Neural progenitor cell (in vitro differentiated cells): Measurements from ENCODE around the gene ALK. TPM values are rescaled to one million over a fixed set of nuclear protein-coding genes. Genes with fewer than 3 reads are reported as not detected.

ENCODE experiments used
- DNase-seq: peaks from one replicate; pipeline ENCODE4 v3.0.0-alpha.2; 2016; ENCODE audit warnings: low spot score
- H2AFZ ChIP-seq: fragments of 200-600 bp; sonication (generic); replicated peaks from 2 replicates; pipeline ENCODE4 v1.6.1; 2016; ENCODE audit warnings: antibody characterized with exemption
- H3F3A ChIP-seq: fragments of 200-600 bp; sonication (generic); 2 replicates; pipeline ENCODE4 v1.6.1; 2016; ENCODE audit warnings: antibody characterized with exemption, low read depth
- H3K27ac ChIP-seq: fragments of 200-600 bp; sonication (generic); 2 replicates; pipeline ENCODE4 v1.5.1; 2016; ENCODE audit warnings: mild to moderate bottlenecking
- H3K27me3 ChIP-seq: fragments of 200-600 bp; sonication (generic); 2 replicates; pipeline ENCODE4 v1.6.1; 2016; ENCODE audit warnings: mild to moderate bottlenecking, moderate library complexity
- H3K36me3 ChIP-seq: fragments of 200-600 bp; sonication (generic); 2 replicates; pipeline ENCODE4 v1.5.1; 2016
- H3K4me1 ChIP-seq: fragments of 200-600 bp; sonication (generic); 2 replicates; pipeline ENCODE4 v1.6.1; 2016; ENCODE audit warnings: mixed run types
- H3K4me2 ChIP-seq: fragments of 200-600 bp; sonication (generic); 2 replicates; pipeline ENCODE4 v1.6.1; 2016
- H3K4me3 ChIP-seq: fragments of 200-600 bp; sonication (generic); 2 replicates; pipeline ENCODE4 v1.5.1; 2016
- H3K79me2 ChIP-seq: fragments of 200-600 bp; sonication (generic); 2 replicates; pipeline ENCODE4 v1.6.1; 2016; ENCODE audit warnings: low read depth
- H3K9ac ChIP-seq: fragments of 200-600 bp; sonication (generic); 2 replicates; pipeline ENCODE4 v1.6.1; 2016
- H3K9me3 ChIP-seq: fragments of 200-600 bp; sonication (generic); 2 replicates; pipeline ENCODE4 v1.5.1; 2016; ENCODE audit warnings: low read depth
- H4K20me1 ChIP-seq: fragments of 200-600 bp; sonication (generic); 2 replicates; pipeline ENCODE4 v1.6.1; 2016; ENCODE audit warnings: low read depth
- H3K27ac Mint-ChIP-seq: 3 replicates; pipeline ENCODE4 v1.8.0; 2021; ENCODE audit warnings: mixed read lengths
- H3K27me3 Mint-ChIP-seq: 2 replicates; pipeline ENCODE4 v1.8.0; 2022; ENCODE audit warnings: low read depth, mild to moderate bottlenecking, inconsistent platforms, moderate library complexity, mixed read lengths; ENCODE audit not compliant: insufficient read depth
- H3K36me3 Mint-ChIP-seq: 3 replicates; pipeline ENCODE4 v1.8.0; 2021; ENCODE audit warnings: mixed read lengths
- H3K4me1 Mint-ChIP-seq: 3 replicates; pipeline ENCODE4 v1.8.0; 2021; ENCODE audit warnings: mixed read lengths
- H3K4me3 Mint-ChIP-seq: 3 replicates; pipeline ENCODE4 v1.8.0; 2021; ENCODE audit warnings: mild to moderate bottlenecking, moderate library complexity, mixed read lengths
- H3K9me3 Mint-ChIP-seq: 3 replicates; pipeline ENCODE4 v1.8.0; 2020; ENCODE audit warnings: mixed read lengths
- EZH2 ChIP-seq: fragments of 200-600 bp; sonication (generic); IDR thresholded peaks from 2 replicates; pipeline ENCODE4 v1.6.1; 2017; ENCODE audit warnings: antibody characterized with exemption, mild to moderate bottlenecking, moderate library complexity
- EZH2phosphoT487 ChIP-seq: fragments of 200-600 bp; sonication (generic); IDR thresholded peaks from 2 replicates; pipeline ENCODE4 v1.6.1; 2017; ENCODE audit warnings: antibody characterized with exemption
- total RNA-seq: library from RNA; depleted of rRNA; stranded (reverse); fragments of >200 nt; gene quantifications from 2 replicates; pipeline ENCODE4 v1.2.3, GENCODE V29; 2015; ENCODE audit warnings: low replicate concordance
- TF ChIP-seq, protein P1 (sequence below): fragments of 200-600 bp; sonication (generic); IDR thresholded peaks from 2 replicates; pipeline ENCODE4 v1.5.1; 2017; ENCODE audit warnings: antibody characterized with exemption, mild to moderate bottlenecking

ALK gene
- total RNA-seq, 1 donor from 2014 or later: not detected

- Histone ChIP-seq H2AFZ (no peak overlapping the region), H3K9ac (no peak overlapping the region), H3K36me3 (no peaks in the 10 kb centered on the region), H3K4me3 (no peak overlapping the region), H3K27me3 (no peaks in the 10 kb centered on the region), H3K4me1 (peaks cover 7% of the 10 kb centered on the region), H3K27ac (no peak overlapping the region), H3K4me2 (no peak overlapping the region), H3K79me2 (no peaks in the 10 kb centered on the region), H3K9me3 (no peaks in the 10 kb centered on the region), H4K20me1 (no peaks in the 10 kb centered on the region), H3F3A (no peaks in the 10 kb centered on the region)
- H3K4me1 Mint-ChIP-seq: peaks cover 19% of the 10 kb centered on the region
- DNase-seq: no peak
- no peak overlapping the region for H3K4me3 Mint-ChIP-seq
- H3K9me3 Mint-ChIP-seq: no peaks in the 10 kb centered on the region
- TF ChIP-seq EZH2 (no peak), EZH2phosphoT487 (no peak)
- TF ChIP-seq, protein P1, sequence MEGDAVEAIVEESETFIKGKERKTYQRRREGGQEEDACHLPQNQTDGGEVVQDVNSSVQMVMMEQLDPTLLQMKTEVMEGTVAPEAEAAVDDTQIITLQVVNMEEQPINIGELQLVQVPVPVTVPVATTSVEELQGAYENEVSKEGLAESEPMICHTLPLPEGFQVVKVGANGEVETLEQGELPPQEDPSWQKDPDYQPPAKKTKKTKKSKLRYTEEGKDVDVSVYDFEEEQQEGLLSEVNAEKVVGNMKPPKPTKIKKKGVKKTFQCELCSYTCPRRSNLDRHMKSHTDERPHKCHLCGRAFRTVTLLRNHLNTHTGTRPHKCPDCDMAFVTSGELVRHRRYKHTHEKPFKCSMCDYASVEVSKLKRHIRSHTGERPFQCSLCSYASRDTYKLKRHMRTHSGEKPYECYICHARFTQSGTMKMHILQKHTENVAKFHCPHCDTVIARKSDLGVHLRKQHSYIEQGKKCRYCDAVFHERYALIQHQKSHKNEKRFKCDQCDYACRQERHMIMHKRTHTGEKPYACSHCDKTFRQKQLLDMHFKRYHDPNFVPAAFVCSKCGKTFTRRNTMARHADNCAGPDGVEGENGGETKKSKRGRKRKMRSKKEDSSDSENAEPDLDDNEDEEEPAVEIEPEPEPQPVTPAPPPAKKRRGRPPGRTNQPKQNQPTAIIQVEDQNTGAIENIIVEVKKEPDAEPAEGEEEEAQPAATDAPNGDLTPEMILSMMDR: no peak
- H3K27ac Mint-ChIP-seq: no peak overlapping the region
- H3K36me3 Mint-ChIP-seq: peaks cover 2% of the 10 kb centered on the region
- H3K27me3 Mint-ChIP-seq: peaks cover 7% of the 10 kb centered on the region
These were observed 303.4 kb downstream of the ALK start for GRCh38 chr2:29618024-29618423.

- Histone ChIP-seq H3K27ac (no peak overlapping the region), H3K9me3 (no peaks in the 10 kb centered on the region), H3K4me3 (no peak overlapping the region), H3F3A (no peaks in the 10 kb centered on the region), H3K27me3 (no peaks in the 10 kb centered on the region), H3K9ac (no peak overlapping the region), H3K4me1 (peaks cover 7% of the 10 kb centered on the region), H3K36me3 (no peaks in the 10 kb centered on the region), H4K20me1 (no peaks in the 10 kb centered on the region), H3K4me2 (no peak overlapping the region), H2AFZ (no peak overlapping the region), H3K79me2 (no peaks in the 10 kb centered on the region)
- Mint-ChIP-seq H3K4me1 (peaks cover 24% of the 10 kb centered on the region), H3K36me3 (peaks cover 2% of the 10 kb centered on the region), H3K27ac (no peak overlapping the region), H3K4me3 (no peak overlapping the region), H3K9me3 (no peaks in the 10 kb centered on the region), H3K27me3 (peaks cover 5% of the 10 kb centered on the region)
- TF ChIP-seq, protein P1: no peak
- TF ChIP-seq EZH2 (no peak), EZH2phosphoT487 (no peak)
- no peak for DNase-seq
These were observed 304.0 kb downstream of the ALK start for GRCh38 chr2:29617351-29617750.

DNA sequence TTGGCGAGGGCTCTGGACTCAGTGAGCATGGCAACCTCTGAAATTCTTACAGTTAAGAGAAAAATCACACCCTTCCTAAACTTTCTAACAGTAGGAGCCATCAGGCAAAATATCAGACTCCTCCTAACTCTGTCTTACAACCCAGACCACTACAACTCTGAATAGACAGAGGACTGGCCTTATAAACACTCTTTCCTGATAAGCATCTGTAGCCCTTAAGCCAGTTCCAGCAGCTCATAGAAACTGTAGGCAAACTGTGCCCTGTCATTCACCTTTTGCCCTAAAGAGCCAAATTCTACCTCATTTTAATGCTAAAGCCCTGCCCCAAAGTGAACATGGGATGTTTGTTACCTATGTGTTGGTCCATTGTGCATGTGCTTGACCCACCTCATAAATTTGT, 304.8 kb downstream of the ALK start:
- no peak overlapping the region for H3K27ac ChIP-seq
- peaks cover 7% of the 10 kb centered on the region for H3K4me1 ChIP-seq
- H3K4me2 ChIP-seq: no peak overlapping the region
- Mint-ChIP-seq H3K36me3 (peaks cover 2% of the 10 kb centered on the region), H3K27ac (no peak overlapping the region), H3K27me3 (peaks cover 5% of the 10 kb centered on the region), H3K9me3 (no peaks in the 10 kb centered on the region), H3K4me3 (no peak overlapping the region), H3K4me1 (peaks cover 26% of the 10 kb centered on the region)
- no peaks in the 10 kb centered on the region for H3K9me3 ChIP-seq
- no peak overlapping the region for H3K9ac ChIP-seq
- no peaks in the 10 kb centered on the region for H3K36me3 ChIP-seq
- no peaks in the 10 kb centered on the region for H3K27me3 ChIP-seq
- H3F3A ChIP-seq: no peaks in the 10 kb centered on the region
- H3K79me2 ChIP-seq: no peaks in the 10 kb centered on the region
- DNase-seq: no peak
- H2AFZ ChIP-seq: no peak overlapping the region
- H3K4me3 ChIP-seq: no peak overlapping the region
- no peaks in the 10 kb centered on the region for H4K20me1 ChIP-seq
- TF ChIP-seq, protein P1: no peak
- TF ChIP-seq EZH2 (no peak), EZH2phosphoT487 (no peak)
